ENCODE measurements around the gene SOX13.

- TF ChIP-seq CTCF (IDR thresholded peaks at IDR 0.05) (no peak), POLR2AphosphoS5 (IDR thresholded peaks at IDR 0.05) (no peak)
Observed at GRCh38 chr1:204154568-204155255, 81.8 kb downstream of the SOX13 start.

All from esophagus muscularis mucosa (tissue), 3 donors.